WTC11 (cell line): ENCODE data around the gene SPPL2B. TPM values are rescaled to one million over a fixed set of nuclear protein-coding genes. Genes with fewer than 3 reads are reported as not detected.
A peak's percentile ranks its signal among the peaks of the same experiment; 100 is the strongest.

Experiments
- ATAC-seq: fragments of 200-7000 bp; cut with Tn5 transposase; 2 replicates; pipeline ENCODE4 v1.10.0; 2021; ENCODE audit warnings: mild to moderate bottlenecking, moderate library complexity
- CTCF ChIA-PET: fragments of 300-600 bp; sonication (Branson Sonifier 250); formaldehyde crosslinking; loops from one replicate; lab custom pipeline; 2021; ENCODE audit warnings: antibody characterized with exemption; lab: Charles Lee
- POLR2A ChIA-PET: fragments of 350-600 bp; sonication (Branson Sonifier 250); formaldehyde crosslinking; loops from one replicate; lab custom pipeline; 2021; ENCODE audit warnings: antibody characterized with exemption; lab: Charles Lee
- DNase-seq: peaks from one replicate; pipeline ENCODE4 v3.0.0; 2021; ENCODE audit warnings: low spot score
- H3K27ac Mint-ChIP-seq: 2 replicates; pipeline ENCODE4 v1.8.0; 2021; ENCODE audit warnings: mixed read lengths
- H3K27me3 Mint-ChIP-seq: 2 replicates; pipeline ENCODE4 v1.8.0; 2021; ENCODE audit warnings: low read depth, mild to moderate bottlenecking, moderate library complexity, mixed read lengths
- H3K36me3 Mint-ChIP-seq: 2 replicates; pipeline ENCODE4 v1.8.0; 2021; ENCODE audit warnings: mixed read lengths
- H3K4me1 Mint-ChIP-seq: 2 replicates; pipeline ENCODE4 v1.8.0; 2022; ENCODE audit warnings: mixed read lengths
- H3K4me3 Mint-ChIP-seq: 2 replicates; pipeline ENCODE4 v1.8.0; 2021; ENCODE audit warnings: mild to moderate bottlenecking, moderate library complexity, mixed read lengths
- H3K9me3 Mint-ChIP-seq: 2 replicates; pipeline ENCODE4 v1.8.0; 2021; ENCODE audit warnings: mixed read lengths
- AR ChIP-seq: fragments of 250-450 bp; sonication (Bioruptor Pico); IDR thresholded peaks from 2 replicates; pipeline ENCODE4 v1.9.0; 2021; ENCODE audit warnings: mild to moderate bottlenecking
- CBFB ChIP-seq: sonication (generic); formaldehyde crosslinking; IDR thresholded peaks from 2 replicates; pipeline ENCODE4 v1.8.1; 2022; ENCODE audit warnings: mild to moderate bottlenecking, low read depth, missing genetic modification reagents
- CREB1 ChIP-seq: sonication (generic); formaldehyde crosslinking; IDR thresholded peaks from 2 replicates; pipeline ENCODE4 v1.8.0; 2023; ENCODE audit warnings: mild to moderate bottlenecking, missing genetic modification reagents
- FOXK1 ChIP-seq: sonication (generic); formaldehyde crosslinking; IDR thresholded peaks from 2 replicates; pipeline ENCODE4 v1.8.0; 2022; ENCODE audit warnings: mild to moderate bottlenecking, moderate library complexity, missing genetic modification reagents
- FOXP1 ChIP-seq: sonication (generic); formaldehyde crosslinking; IDR thresholded peaks from 2 replicates; pipeline ENCODE4 v1.8.0; 2022; ENCODE audit warnings: missing genetic modification reagents, mild to moderate bottlenecking, moderate library complexity, borderline replicate concordance
- GTF2I ChIP-seq: fragments of 250-450 bp; sonication (Bioruptor Pico); conservative IDR thresholded peaks from 2 replicates; pipeline ENCODE4 v1.4.0; 2021; ENCODE audit warnings: mild to moderate bottlenecking
- HMGA2 ChIP-seq: fragments of 250-450 bp; sonication (Bioruptor Pico); IDR thresholded peaks from 2 replicates; pipeline ENCODE4 v1.4.0; 2021; ENCODE audit warnings: mild to moderate bottlenecking, moderate library complexity
- JAZF1 ChIP-seq: fragments of 250-450 bp; sonication (Bioruptor Pico); IDR thresholded peaks from 2 replicates; pipeline ENCODE4 v1.9.0; 2021; ENCODE audit warnings: moderate library complexity, mild to moderate bottlenecking, inconsistent platforms
- NFATC4 ChIP-seq: fragments of 250-450 bp; sonication (Bioruptor Pico); IDR thresholded peaks from 2 replicates; pipeline ENCODE4 v1.9.0; 2021; ENCODE audit warnings: mild to moderate bottlenecking
- NFE2L1 ChIP-seq: sonication (generic); formaldehyde crosslinking; IDR thresholded peaks from 2 replicates; pipeline ENCODE4 v1.8.1; 2023; ENCODE audit warnings: missing genetic modification reagents
- OVOL2 ChIP-seq: fragments of 250-450 bp; sonication (Bioruptor Pico); IDR thresholded peaks from 2 replicates; pipeline ENCODE4 v1.9.0; 2021; ENCODE audit warnings: mild to moderate bottlenecking, borderline replicate concordance
- STAT6 ChIP-seq: sonication (generic); formaldehyde crosslinking; conservative IDR thresholded peaks from 2 replicates; pipeline ENCODE4 v1.8.1; 2023; ENCODE audit warnings: mild to moderate bottlenecking, low read depth, missing genetic modification reagents, moderate library complexity
- TCF7 ChIP-seq: sonication (generic); formaldehyde crosslinking; IDR thresholded peaks from 2 replicates; pipeline ENCODE4 v1.8.0; 2022; ENCODE audit warnings: mild to moderate bottlenecking, low read depth, missing genetic modification reagents, moderate library complexity
- TEAD4 ChIP-seq: sonication (generic); formaldehyde crosslinking; IDR thresholded peaks from 2 replicates; pipeline ENCODE4 v1.8.0; 2022; ENCODE audit warnings: mild to moderate bottlenecking, missing genetic modification reagents
- ZBTB43 ChIP-seq: sonication (generic); formaldehyde crosslinking; IDR thresholded peaks from 2 replicates; pipeline ENCODE4 v1.8.1; 2023; ENCODE audit warnings: mild to moderate bottlenecking, missing genetic modification reagents
- ZNF138 ChIP-seq: sonication (generic); formaldehyde crosslinking; conservative IDR thresholded peaks from 2 replicates; pipeline ENCODE4 v1.8.1; 2022; ENCODE audit warnings: mild to moderate bottlenecking, moderate library complexity, missing genetic modification reagents
- ZNF232 ChIP-seq: sonication (generic); formaldehyde crosslinking; IDR thresholded peaks from 2 replicates; pipeline ENCODE4 v1.8.0; 2022; ENCODE audit warnings: mild to moderate bottlenecking, missing genetic modification reagents
- ZNF317 ChIP-seq: sonication (generic); formaldehyde crosslinking; IDR thresholded peaks from 2 replicates; pipeline ENCODE4 v1.8.1; 2023; ENCODE audit warnings: low read depth, mild to moderate bottlenecking, moderate library complexity, missing genetic modification reagents, borderline replicate concordance
- ZNF396 ChIP-seq: fragments of 250-450 bp; sonication (Bioruptor Pico); IDR thresholded peaks from 2 replicates; pipeline ENCODE4 v1.8.0; 2021; ENCODE audit warnings: mild to moderate bottlenecking, moderate library complexity, borderline replicate concordance
- ZNF423 ChIP-seq: fragments of 250-450 bp; sonication (Bioruptor Pico); IDR thresholded peaks from 2 replicates; pipeline ENCODE4 v2.1.2; 2022; ENCODE audit warnings: mild to moderate bottlenecking, moderate library complexity
- ZSCAN18 ChIP-seq: fragments of 250-450 bp; sonication (Bioruptor Pico); IDR thresholded peaks from 2 replicates; pipeline ENCODE4 v2.1.2; 2022; ENCODE audit warnings: mild to moderate bottlenecking, moderate library complexity
- total RNA-seq: library from RNA; stranded (reverse); gene quantifications from 3 replicates; pipeline ENCODE4 v1.2.3, GENCODE V29; 2021

SPPL2B gene
- total RNA-seq, 1 experiment from 2014 or later = 117 TPM

- ChIA-PET CTCF (interaction anchor here (0.8 to 1.5 kb wide), 4 partner anchors 21 to 137 kb away, joined by 3 to 6 read pairs (median 3); no protein-coding TSS in a partner anchor), POLR2A (interaction anchor here (0.6 kb wide), 1 partner anchor 48 kb away, joined by 3 read pairs; no protein-coding TSS in a partner anchor)
- TF ChIP-seq NFE2L1 (0 out of 2 replicates have a peak, but pooled peaks have one; percentile 16), STAT6 (CRISPR knock-in tag) (no peak), GTF2I (no peak), ZBTB43 (CRISPR knock-in tag) (no peak; the same call in 1 of the 2 replicates), HMGA2 (CRISPR knock-in tag) (no peak), CBFB (CRISPR knock-in tag) (no peak), ZNF396 (CRISPR knock-in tag) (no peak)
- H3K27ac Mint-ChIP-seq = peak overlapping the region; percentile 43
- no peak overlapping the region for H3K4me3 Mint-ChIP-seq
- peaks cover 11% of the 10 kb centered on the region for H3K36me3 Mint-ChIP-seq
- H3K9me3 Mint-ChIP-seq = peaks cover 10% of the 10 kb centered on the region
- ATAC-seq (peak; percentile 14), DNase-seq (no peak)
- no peaks in the 10 kb centered on the region for H3K27me3 Mint-ChIP-seq
- peaks cover 5% of the 10 kb centered on the region for H3K4me1 Mint-ChIP-seq
Measured at GRCh38 chr19:2336528-2337328, 8.2 kb downstream of the SPPL2B start.

- POLR2A ChIA-PET = interaction anchor here (0.6 kb wide), 1 partner anchor 47 kb away, joined by 3 read pairs; no protein-coding TSS in a partner anchor
- CTCF ChIA-PET = interaction anchor here (0.8 to 1.5 kb wide), 4 partner anchors 21 to 138 kb away, joined by 3 to 6 read pairs (median 3); no protein-coding TSS in a partner anchor
- H3K9me3 Mint-ChIP-seq = peaks cover 10% of the 10 kb centered on the region
- TF ChIP-seq NFATC4 (CRISPR knock-in tag) (no peak), ZBTB43 (CRISPR knock-in tag) (no peak), ZNF423 (no peak), JAZF1 (CRISPR knock-in tag) (no peak), TEAD4 (CRISPR knock-in tag) (no peak), CREB1 (CRISPR knock-in tag) (no peak), TCF7 (CRISPR knock-in tag) (no peak), OVOL2 (CRISPR knock-in tag) (no peak), AR (CRISPR knock-in tag) (no peak), ZNF396 (CRISPR knock-in tag) (no peak), FOXK1 (CRISPR knock-in tag) (no peak), FOXP1 (no peak), ZNF317 (CRISPR knock-in tag) (no peak), ZNF138 (CRISPR knock-in tag) (no peak), ZNF232 (CRISPR knock-in tag) (no peak), ZSCAN18 (CRISPR knock-in tag) (no peak), HMGA2 (CRISPR knock-in tag) (no peak)
Measured at GRCh38 chr19:2337329-2337707, 8.8 kb downstream of the SPPL2B start.

More at GRCh38 chr19:2337329-2337707, 8.8 kb downstream of the SPPL2B start:
- Mint-ChIP-seq H3K4me3 (no peak overlapping the region), H3K4me1 (peaks cover 1% of the 10 kb centered on the region; the same call in 1 of the 2 replicates), H3K36me3 (peaks cover 11% of the 10 kb centered on the region), H3K27ac (no peak overlapping the region; the same call in 1 of the 2 replicates), H3K27me3 (no peaks in the 10 kb centered on the region)
- peak; percentile 84 for ATAC-seq
- peak; percentile 76 for DNase-seq
